HG02763 (cell line): ENCODE data around the gene GRID1.

ENCODE experiments used
- ATAC-seq: cut with Tn5 transposase; IDR thresholded peaks from one replicate; pipeline ENCODE4 v1.9.1; 2021; ENCODE audit warnings: mild to moderate bottlenecking, moderate library complexity; ENCODE audit not compliant: unreplicated experiment

GRID1 gene

GRCh38 chr10:86282664-86283465, 83.7 kb downstream of the GRID1 start:
- ATAC-seq: no peak

GRCh38 chr10:86281396-86281795, 85.2 kb downstream of the GRID1 start:
- no peak for ATAC-seq

- ATAC-seq: no peak
These were observed 97.3 kb downstream of the GRID1 start for GRCh38 chr10:86269332-86269731.

- no peak for ATAC-seq
These were observed 99.1 kb downstream of the GRID1 start for GRCh38 chr10:86267286-86268195.

GRCh38 chr10:86266446-86267242, 100.0 kb downstream of the GRID1 start:
- no peak for ATAC-seq

- no peak for ATAC-seq
These were observed 100.7 kb downstream of the GRID1 start for GRCh38 chr10:86265895-86266259.

GRCh38 chr10:86265236-86265894, 101.2 kb downstream of the GRID1 start:
- no peak for ATAC-seq

- ATAC-seq: no peak
These were observed 101.9 kb downstream of the GRID1 start for GRCh38 chr10:86264481-86265231.

GRCh38 chr10:86263907-86264306, 102.7 kb downstream of the GRID1 start:
- no peak for ATAC-seq

- no peak for ATAC-seq
These were observed 103.4 kb downstream of the GRID1 start for GRCh38 chr10:86263209-86263608.

- ATAC-seq: no peak
These were observed 103.9 kb downstream of the GRID1 start for GRCh38 chr10:86262688-86263181.

GRCh38 chr10:86261941-86262687, 104.5 kb downstream of the GRID1 start:
- no peak for ATAC-seq

- ATAC-seq: no peak
These were observed 105.1 kb downstream of the GRID1 start for GRCh38 chr10:86261470-86261869.

GRCh38 chr10:86260564-86260963, 106.0 kb downstream of the GRID1 start:
- ATAC-seq: no peak

GRCh38 chr10:86259901-86260562, 106.6 kb downstream of the GRID1 start:
- no peak for ATAC-seq

GRCh38 chr10:86258941-86259340, 107.7 kb downstream of the GRID1 start:
- no peak for ATAC-seq

GRCh38 chr10:86258499-86258898, 108.1 kb downstream of the GRID1 start:
- no peak for ATAC-seq

- no peak for ATAC-seq
These were observed 108.9 kb downstream of the GRID1 start for GRCh38 chr10:86257683-86258082.
